Lung (tissue), 12 donors: ENCODE data around the gene MFSD1. TPM values are rescaled to one million over a fixed set of nuclear protein-coding genes. Genes with fewer than 3 reads are reported as not detected.

Experiments
- ATAC-seq: fragments of 200-7000 bp; cut with Tn5 transposase; one replicate; pipeline ENCODE4 v1.9.1; 2020; ENCODE audit warnings: moderate number of reproducible peaks; ENCODE audit not compliant: insufficient read depth, low FRiP score
- DNase-seq, 3 donors: peaks; one replicate each; pipeline ENCODE4 v3.0.0-alpha.2; 2013 to 2017
- H3K27ac ChIP-seq, 2 donors: one replicate each; pipeline ENCODE4 v1.5.1; 2013; ENCODE audit warnings: mild to moderate bottlenecking in 2 of 2, moderate library complexity in 2 of 2, control low read depth in 1 of 2, inconsistent platforms in 1 of 2, low read depth in 1 of 2, low read length in 1 of 2
- H3K27me3 ChIP-seq, 3 donors: one replicate each; pipeline ENCODE4 v1.5.1; 2013; ENCODE audit warnings: low read length in 2 of 3; ENCODE audit not compliant: control insufficient read depth in 3 of 3, insufficient read depth in 3 of 3
- H3K36me3 ChIP-seq, 4 donors: one replicate each; pipeline ENCODE4 v1.5.1; 2013; ENCODE audit warnings: low read length in 4 of 4, mild to moderate bottlenecking in 1 of 4, moderate library complexity in 1 of 4; ENCODE audit not compliant: control insufficient read depth in 4 of 4, insufficient read depth in 4 of 4
- H3K4me1 ChIP-seq, 5 donors: one replicate each; pipeline ENCODE4 v1.5.1; 2013; ENCODE audit warnings: low read length in 5 of 5, mild to moderate bottlenecking in 2 of 5, moderate library complexity in 1 of 5; ENCODE audit not compliant: control insufficient read depth in 5 of 5, insufficient read depth in 5 of 5
- H3K4me3 ChIP-seq: one replicate; pipeline ENCODE4 v1.5.1; 2013; ENCODE audit warnings: mild to moderate bottlenecking, control low read depth, moderate library complexity
- H3K9ac ChIP-seq, 2 donors: one replicate each; pipeline ENCODE4 v1.5.1; 2013; ENCODE audit warnings: low read length in 2 of 2, control low read depth in 1 of 2; ENCODE audit not compliant: insufficient read depth in 1 of 2
- H3K9me3 ChIP-seq, 4 donors: one replicate each; pipeline ENCODE4 v1.5.1; 2013; ENCODE audit warnings: low read length in 3 of 4, mild to moderate bottlenecking in 1 of 4, moderate library complexity in 1 of 4; ENCODE audit not compliant: control insufficient read depth in 4 of 4, insufficient read depth in 3 of 4
- CTCF ChIP-seq: IDR thresholded peaks from 2 replicates; pipeline ENCODE4 v1.5.1; 2012; ENCODE audit warnings: mild to moderate bottlenecking; ENCODE audit errors: control extremely low read depth, extremely low read depth
- WGBS, 2 donors: extraction: QIAGEN DNeasy Blood & Tissue Kit; methylation state at CpG; one replicate each; pipeline ENCODE4 v1.1.7; 2013; 5-methylcytosine and 5-hydroxymethylcytosine counted together
- polyA plus RNA-seq, 2 donors: library from polyadenylated mRNA; stranded (reverse); fragments of 200-250 nt; gene quantifications; one replicate each; pipeline ENCODE4 v1.2.1, GENCODE V29; 2013
- total RNA-seq, 2 donors: library from RNA; depleted of rRNA in 1 of 2; stranded (reverse); fragments of >200 nt in 1 of 2; gene quantifications; one replicate each; pipeline ENCODE4 v1.2.1, GENCODE V29; 2014 to 2021
- donor health status: control.
- donor health status: control.
- donor health status: Bipolar disorder and iron deficiency.
- donor health status: healthy.
- donor health status: DM: yes; HTN: yes; CAD: no.

Gene MFSD1
- total and polyA plus RNA-seq, 4 donors: 25.8 to 143 (median 93.3) TPM

DNA sequence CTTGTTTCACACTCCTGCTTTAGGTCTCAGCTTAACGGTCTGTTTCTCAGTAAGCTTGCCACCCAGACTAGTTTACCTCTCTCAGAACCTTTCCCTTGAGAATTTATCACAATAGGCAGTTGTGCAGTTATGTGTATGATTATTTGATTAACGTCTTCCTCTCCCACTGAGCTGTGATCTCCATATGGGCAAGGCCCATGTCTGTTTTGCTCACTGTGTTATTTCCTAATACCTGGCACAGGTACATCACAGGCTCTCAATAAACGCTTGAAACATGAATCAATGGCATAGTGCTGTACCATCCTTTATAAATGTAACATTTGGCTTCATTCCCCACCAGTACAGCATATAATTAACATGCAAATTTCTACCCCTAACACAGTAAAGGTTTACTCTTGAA lies 40.5 kb upstream of the MFSD1 start:
- WGBS, 2 donors: 79 to 90% methylated on average over 3 of the region's 3 CpGs
- H3K36me3 ChIP-seq: peaks cover 0 to 6% (median 3%) of the 10 kb centered on the region in 4 donors
- no peak for DNase-seq
- no peak overlapping the region for H3K4me3 ChIP-seq
- no peak overlapping the region for H3K9ac ChIP-seq
- ATAC-seq: no peak
- no peak overlapping the region for H3K27ac ChIP-seq
- no peak for TF ChIP-seq CTCF
- H3K9me3 ChIP-seq: no peaks in the 10 kb centered on the region
- no peaks in the 10 kb centered on the region for H3K27me3 ChIP-seq
- peaks cover 0 to 26% (median 10%) of the 10 kb centered on the region in 5 donors for H3K4me1 ChIP-seq

DNA sequence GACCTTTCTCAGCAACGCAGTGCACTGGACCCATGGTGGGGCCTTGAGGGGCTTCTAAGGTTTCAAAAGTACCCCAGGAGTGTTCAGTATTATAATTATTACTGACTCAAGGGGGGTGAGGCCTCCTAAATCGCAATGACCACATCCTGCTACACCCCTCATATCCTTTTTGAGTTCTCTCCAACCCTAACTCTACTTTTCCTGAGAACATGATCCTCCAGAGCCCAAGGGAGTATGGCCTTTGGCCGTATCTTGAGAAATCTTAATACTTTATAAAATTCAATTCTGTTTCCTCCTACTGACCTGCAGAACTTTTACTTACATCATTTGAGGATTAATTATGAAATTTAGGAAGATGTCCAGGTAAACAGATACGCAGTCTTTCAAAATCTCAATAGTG lies 39.2 kb upstream of the MFSD1 start:
- no peaks in the 10 kb centered on the region for H3K9me3 ChIP-seq
- no peak overlapping the region for H3K9ac ChIP-seq
- no peak overlapping the region for H3K4me3 ChIP-seq
- whole genome bisulfite sequencing, 2 donors: 76 to 81% methylated on average over 4 of the region's 4 CpGs
- peaks cover 0 to 6% (median 3%) of the 10 kb centered on the region in 4 donors for H3K36me3 ChIP-seq
- no peak for ATAC-seq
- no peak overlapping the region for H3K27ac ChIP-seq
- no peak for TF ChIP-seq CTCF
- peaks cover 0 to 34% (median 10%) of the 10 kb centered on the region in 5 donors for H3K4me1 ChIP-seq
- no peaks in the 10 kb centered on the region for H3K27me3 ChIP-seq
- no peak for DNase-seq

DNA sequence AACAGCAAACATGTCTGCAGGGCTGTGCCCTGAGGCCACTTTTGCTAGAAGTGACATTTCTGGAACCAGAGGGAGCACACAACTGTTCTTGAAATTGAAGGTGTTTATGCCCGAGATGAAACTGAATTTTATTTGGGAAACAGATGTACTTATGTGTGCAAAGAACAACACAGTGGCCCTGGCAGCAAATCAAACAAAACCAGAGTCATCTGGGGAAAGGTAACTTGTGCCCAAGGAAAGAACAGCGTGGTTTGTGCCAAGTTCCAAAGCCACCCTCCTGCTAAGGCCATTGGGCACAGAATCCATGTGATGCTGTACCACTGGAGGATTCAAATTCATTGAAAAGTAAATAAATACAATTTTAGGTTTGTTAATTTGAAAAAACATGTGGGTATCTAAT lies 38.4 kb upstream of the MFSD1 start:
- no peaks in the 10 kb centered on the region for H3K9me3 ChIP-seq
- DNase-seq (no peak), ATAC-seq (no peak)
- no peak overlapping the region for H3K9ac ChIP-seq
- TF ChIP-seq CTCF: no peak
- H3K27ac ChIP-seq: no peak overlapping the region
- no peak overlapping the region for H3K4me3 ChIP-seq
- H3K36me3 ChIP-seq: peaks cover 0 to 6% (median 3%) of the 10 kb centered on the region in 4 donors
- H3K27me3 ChIP-seq: no peaks in the 10 kb centered on the region
- WGBS, 2 donors: 78 to 81% methylated on average over 2 of the region's 2 CpGs
- peaks cover 3 to 42% (median 17%) of the 10 kb centered on the region in 5 donors for H3K4me1 ChIP-seq
